Stimulated activated CD4-positive, alpha-beta T cell treated with anti-CD3 and anti-CD28 coated beads, Interleukin-4, amount 100 ng/mL, for 4 hours (primary cell): ENCODE measurements around the gene KIF26B.
"Not testable (repeated sequence)": the region's sequence is repeated elsewhere in the genome, so short reads cannot be mapped to it uniquely, and the experiment has no call there.

Experiments used
- DNase-seq, 2 experiments: peaks; one replicate each; pipeline ENCODE4 v3.0.0-alpha.2; 2020

KIF26B gene

DNA sequence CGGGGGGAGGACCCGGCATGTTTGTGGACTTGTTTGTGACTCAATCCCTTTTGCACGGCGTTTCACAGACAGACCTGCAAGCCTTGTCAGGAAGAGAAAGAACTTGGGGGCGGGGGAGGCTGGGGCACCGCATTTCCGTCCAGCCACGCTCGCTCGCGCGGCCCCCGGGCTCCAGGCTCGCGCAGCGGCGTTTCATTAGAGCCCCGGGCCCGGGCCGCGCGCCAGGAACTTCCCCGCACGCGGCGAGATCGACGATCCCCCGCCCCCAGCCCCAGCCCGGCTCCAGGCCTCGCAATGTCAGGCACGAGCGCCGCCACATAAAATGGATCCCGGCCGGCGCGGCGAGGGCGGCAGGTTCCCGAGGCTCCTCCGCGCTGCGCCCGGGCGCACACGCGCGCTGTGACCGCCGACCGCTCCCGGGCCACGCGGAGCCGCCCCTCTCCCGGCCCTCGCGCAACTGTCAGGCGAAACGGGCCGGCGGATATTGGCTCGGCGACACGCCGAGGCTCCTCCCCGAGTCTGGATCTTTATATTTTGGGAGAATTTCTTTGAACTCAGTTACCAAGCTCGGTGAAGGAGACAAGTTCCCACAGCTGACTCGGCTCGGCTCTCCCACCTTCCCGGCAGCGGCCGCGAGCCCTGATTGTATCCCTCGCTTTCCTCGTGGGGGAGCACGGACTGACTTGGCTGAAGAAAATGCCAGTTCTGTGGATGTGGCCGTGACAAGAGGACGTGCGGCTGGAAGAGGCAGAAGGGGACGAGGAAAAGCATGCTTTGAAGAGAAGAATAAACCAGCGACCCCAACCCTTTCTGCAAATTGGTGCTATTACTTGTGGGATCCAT lies at the start of gene KIF26B:
Gene KIF26B (plus strand): TSS at position 557 of the 843 bp plus-strand sequence. CDS start 440 bp downstream, outside the sequence.
- peak; percentile 27 to 32 for DNase-seq

DNA sequence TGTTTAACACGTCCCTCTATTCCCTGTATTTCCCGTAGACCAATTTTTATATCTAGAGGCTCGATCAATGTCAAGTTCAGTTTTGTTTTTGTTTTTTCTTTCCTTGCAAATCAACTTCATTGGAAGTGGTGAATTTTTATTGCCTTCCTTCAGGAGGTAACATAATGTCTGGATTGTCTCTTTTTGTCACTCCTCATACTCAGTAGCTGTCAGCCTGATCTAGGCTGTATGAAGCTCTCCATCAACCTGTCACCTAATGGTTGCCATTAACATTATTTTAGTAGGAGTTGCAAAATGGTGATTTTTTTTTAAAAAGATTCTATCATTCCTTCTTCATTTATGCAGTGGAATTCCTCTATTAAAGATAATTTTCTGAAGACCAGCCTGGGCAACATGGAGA lies 49.7 kb upstream of the KIF26B start:
- no peak for DNase-seq

DNA sequence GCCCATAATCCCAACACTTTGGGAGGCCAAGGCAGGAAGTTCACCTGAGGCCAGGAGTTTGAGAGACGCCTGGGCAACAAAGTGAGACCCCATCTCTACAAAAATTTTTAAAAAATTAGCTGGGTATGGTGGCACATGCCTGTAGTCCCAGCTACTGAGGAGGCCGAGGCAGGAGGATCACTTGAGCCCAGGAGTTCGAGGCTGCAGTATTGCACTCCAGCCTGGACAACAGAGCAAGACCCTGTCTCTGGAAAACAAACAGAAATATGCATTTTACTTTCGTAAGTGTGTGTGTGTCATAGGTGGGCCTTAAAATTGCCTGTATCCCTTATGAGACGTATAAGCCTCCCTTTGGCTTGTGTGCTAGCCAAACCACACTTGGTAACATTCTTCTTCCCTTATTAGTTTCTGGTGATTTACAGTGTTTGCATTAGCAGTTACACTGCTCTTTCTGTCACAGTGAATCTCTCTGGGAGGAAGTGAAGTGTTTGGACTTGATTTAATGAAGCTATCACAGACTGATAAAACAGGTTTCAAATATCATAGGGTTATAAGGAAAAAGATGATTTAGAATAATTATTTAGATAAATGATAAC lies 48.9 kb upstream of the KIF26B start:
- DNase-seq, result no peak

DNA sequence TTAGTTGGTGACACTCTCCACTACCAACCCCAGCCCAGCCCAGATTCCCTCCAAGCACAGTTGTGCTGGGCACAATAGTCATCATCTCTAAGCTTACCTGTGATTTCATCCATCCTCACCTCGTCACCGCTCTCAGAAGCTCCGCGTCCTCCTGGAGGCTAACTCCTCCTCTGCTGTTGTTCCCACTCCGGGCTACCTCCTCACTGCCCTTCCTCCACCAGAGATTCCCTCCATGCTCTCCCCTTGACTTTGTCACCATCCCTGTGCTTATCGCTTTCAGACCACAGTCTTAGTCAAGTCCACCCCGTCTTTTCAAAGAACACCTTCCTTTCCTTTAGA lies 47.0 kb upstream of the KIF26B start:
- no peak for DNase-seq

DNA sequence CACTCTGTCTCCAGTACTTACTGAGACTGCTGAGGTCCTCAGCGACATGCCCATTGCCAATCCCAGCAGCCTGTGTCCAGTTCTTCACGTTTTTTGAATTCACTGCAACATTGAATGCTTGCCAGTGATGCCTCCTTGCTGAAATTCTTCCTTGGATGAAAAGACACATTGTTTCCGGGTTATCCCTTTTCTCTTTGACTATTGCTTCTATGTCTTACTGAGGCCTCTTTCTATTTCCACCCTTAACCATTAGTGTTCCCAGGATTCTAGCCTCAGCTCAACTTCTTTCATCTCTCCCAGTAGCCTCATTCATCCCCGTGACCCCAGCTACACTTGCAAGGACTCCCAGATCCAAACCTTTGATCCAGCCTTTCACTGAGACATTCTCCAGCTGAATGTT lies 46.5 kb upstream of the KIF26B start:
- DNase-seq, result no peak

DNA sequence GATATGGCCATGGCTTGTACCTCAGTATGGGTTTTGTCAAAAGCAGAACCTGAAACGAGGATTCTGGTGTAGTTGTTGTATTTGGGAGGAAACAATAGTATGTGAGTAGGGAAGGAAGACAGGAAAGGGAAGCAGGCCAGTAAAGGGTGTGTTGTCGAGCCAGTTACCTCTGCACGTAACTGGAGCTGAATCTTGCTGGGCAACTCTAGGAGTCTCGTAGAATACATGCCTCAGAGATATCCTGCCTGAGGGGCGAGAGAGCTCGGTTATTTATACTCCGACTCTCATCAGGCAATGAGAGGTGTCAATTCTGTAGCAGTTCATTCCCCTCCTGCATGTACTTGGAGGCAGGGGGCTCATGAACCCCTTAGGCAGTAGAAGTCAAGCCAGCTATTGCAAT lies 45.9 kb upstream of the KIF26B start:
- no peak for DNase-seq

DNA sequence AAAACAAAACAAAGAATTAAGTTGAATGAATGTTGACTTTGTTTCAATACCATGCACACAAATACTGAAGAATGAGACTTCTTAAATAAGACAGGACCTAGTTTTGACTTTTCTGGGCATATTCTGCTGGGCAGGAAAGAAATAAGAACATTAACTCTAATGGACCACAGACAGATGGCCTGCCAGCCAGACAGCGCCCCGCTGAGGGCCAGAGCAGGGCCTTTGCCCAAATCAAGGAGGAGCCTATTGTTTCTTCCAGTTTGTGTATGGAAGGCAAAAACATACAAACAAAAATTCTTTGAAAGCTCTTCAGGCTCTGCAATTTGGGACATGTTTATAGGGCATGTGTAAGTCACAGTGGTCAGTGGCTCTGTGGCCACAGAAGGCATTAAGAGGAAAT lies 44.4 kb upstream of the KIF26B start:
- no peak for DNase-seq

DNA sequence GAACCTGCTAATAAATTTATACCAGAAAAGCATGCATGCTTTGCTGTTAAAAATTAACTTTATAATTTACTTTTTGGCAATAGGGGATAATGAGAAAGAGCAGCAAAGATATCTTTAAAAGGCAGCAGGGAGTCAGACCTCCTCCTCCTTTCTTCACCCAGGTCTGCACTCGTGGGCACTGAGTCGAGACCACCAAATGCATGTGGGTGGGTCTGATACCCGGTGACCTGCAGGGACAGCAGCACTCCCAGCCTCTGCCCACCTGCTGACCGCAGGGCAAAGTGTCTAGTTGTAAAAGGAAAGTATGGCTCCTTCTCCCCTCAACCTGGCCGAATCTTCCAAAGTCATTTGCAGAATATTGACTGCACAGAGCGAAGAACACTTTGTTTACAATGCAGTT lies 43.7 kb upstream of the KIF26B start:
- no peak for DNase-seq

DNA sequence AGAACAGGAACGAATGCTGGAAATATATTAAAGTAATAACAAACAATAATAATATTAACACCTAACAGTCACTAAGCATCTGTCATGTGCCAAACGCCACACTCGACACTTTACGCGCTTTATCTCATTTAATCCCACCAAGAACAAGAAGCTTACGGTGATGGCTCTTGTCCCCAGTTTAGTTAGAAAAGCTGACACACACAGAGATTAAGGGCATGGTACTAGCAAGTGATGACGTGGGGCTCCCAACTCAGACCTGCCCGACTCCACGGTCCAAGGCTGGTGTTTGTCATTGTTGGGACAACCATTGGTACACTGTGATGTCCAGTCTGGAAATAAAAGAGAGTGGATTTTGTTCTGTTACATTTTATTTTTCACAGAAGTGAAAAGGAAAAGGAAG lies 41.1 kb upstream of the KIF26B start:
- DNase-seq, result no peak

DNA sequence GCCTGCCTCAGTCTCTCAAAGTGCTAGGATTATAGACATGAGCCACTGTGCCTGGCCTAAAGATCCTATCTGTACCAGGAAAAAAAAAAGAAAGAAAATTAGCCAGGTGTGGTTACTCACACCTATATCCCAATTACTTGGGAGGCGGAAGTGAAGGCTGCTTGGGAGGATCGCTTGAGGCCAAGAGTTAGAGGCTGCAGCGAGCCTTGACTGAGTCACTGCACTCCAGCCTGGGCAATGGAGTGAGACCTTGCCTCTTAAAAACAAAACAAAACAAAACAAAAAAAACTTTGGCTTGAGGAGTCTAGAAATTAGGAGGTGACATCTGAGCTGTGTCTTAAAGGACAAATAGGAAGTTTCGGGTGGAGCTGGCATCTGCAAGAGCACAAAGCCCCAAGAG lies 38.7 kb upstream of the KIF26B start:
- no peak for DNase-seq

DNA sequence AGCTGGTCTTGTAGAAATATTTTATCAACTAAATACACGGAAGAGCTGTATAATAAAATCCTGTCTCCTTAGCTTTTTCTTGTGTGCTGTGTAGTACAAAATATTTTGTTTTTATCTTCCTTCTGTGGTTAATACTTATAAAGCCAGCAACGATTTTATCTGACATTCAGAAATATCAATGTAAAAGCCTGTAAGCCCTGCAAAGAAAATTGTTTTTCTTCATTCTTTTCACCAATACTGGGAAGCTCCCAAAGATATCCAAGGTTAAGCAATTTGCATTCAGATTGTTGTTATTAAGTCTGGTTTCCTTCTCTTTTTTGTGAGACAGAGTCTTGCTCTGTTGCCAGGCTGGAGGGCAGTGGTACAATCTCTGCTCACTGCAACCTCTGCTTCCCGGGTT lies 38.0 kb upstream of the KIF26B start:
- DNase-seq, result no peak

DNA sequence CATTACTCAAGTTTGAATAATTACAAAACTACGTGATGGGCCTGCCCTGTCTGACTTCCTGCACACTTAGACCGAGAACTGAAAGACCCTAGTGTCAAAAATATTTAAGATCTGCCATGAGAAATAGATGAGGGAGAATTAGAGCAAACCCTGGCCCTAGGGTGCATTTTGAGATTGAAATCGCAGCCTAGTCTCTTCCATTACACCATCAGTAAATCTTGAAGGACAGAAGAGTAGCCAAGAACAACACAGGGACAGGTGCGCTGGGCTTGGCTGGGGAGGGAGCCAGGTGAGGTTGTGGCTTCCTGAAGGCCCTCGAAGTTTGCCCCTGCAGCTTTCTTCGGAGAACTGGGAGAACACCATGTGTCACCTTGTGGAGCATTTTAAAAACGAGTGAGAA lies 36.7 kb upstream of the KIF26B start:
- no peak for DNase-seq

DNA sequence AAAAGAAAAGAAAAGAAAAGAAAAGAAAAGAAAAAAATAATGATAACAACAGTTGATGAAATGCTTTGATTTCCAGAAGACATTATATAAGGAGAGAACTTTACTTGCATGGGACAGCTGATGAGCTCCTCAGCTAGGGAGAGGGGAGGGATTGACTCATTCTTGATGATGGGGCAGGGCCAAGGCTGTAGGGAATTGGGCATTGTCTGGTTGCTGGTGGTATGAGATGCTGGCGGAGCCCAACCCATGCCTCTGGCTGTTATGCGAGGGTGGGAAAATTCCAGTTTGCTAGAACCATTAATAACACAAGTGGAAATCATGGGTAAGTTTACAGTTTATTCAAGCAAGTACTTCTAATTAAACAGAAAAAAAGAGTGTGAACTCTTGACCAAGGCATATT lies 36.0 kb upstream of the KIF26B start:
- DNase-seq, result no peak

DNA sequence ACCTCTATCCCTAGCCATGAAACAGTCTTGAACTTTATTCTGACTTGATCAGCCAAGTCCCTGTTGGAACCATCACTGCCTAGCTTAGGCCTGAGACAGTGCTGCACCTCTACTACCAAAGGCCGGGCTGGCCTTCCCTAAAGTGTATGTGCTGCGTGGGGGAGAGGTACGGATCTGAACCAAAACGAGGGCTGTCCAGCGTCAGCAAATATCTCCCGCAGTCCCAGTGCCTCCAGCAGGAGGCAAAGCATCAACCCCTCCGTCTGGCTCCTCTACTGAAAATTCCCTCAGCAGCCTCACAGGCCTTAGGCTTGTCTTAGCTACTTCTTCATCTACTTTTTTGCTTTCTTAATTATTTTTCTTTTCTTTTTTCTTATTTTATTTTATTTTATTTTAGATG lies 33.3 kb upstream of the KIF26B start:
- DNase-seq, result no peak

DNA sequence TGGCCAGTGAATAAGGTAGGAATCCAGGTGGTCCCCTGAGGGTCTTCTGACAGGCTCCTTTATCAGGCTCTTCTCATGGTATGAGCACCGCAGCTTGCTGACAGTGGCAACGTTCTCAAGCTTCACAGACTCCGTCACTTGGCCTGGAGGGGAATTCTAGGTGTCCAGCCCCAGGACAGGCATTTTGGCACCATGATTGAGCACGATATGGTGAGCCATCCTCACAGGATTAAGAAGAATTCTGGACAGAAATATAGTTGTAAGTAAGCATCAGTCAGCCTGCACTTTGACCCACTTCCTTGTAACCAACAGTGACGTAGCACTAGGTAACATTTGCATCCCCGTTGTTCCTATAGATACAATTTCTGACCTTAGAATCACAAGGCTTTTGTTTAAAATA lies 30.5 kb upstream of the KIF26B start:
- no peak for DNase-seq

DNA sequence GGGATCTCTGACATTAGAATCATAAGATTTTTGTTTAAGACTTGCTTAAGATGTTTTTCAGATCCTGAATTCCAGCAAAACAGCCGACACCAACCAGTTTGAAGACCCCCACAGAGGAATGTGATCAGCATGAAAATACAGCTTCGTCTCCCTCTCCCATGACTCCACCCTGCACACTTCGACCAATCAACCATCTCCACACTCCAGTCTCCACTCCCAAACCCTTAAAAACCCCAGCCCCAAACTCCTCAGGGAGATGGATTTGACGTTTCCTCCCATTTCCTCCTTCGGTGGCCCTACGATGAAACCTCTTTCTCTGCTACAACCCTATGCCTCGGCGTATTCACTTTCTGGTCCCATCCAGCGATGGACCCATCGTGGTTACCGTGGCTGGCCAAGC lies 30.1 kb upstream of the KIF26B start:
- DNase-seq, result no peak

DNA sequence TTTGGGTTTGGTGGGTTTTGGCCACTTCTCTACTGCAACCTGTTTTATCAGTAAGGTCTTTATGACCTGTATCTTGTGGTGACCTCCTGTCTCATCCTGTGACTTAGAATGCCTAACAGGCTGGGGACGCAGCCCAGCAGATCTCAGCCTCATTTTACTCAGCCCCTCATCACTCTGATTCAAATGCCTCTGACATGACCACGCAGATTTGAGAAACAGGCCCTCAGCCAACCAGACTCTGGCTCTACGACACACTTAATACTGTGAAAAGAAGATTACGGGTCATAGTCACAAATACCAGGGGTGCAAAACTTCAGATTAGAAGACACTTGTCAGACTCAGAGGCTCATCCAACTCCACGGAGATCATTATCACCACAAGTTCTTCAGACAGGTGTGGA lies 28.3 kb upstream of the KIF26B start:
- no peak for DNase-seq

DNA sequence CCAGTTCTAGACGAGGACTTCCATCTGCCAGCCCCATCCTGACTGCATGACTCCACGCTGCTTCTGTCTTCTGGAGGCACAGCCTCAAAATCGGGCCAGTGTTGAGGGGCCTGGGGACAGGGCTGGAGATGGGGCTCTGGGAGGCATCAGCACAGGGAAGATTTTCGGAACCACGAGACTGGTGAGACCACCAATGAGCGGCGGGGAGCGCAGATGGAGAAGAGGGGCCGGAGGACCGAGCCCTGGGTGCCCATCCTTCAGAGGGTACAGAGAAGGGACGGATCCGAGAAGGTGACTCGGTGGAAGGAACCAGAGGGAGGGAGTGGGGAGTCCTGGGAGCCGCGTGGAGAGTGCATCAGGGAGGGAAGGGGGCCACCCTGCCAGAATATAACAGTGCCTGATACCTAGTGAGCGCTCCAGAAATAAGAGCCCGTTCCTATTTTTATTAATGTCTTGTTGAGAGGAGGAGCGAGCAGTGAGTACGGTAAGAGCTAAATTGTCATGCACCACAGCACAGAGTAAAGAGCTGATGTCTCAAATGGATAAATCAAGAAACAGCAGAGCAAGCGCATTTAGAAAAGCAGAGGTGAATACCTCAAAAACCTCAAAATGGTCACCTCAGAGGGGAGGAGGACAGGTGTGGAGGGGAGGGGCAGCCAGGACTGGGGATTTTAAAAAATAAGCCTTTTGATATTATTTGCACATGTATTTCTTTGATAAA lies 26.2 kb upstream of the KIF26B start:
- DNase-seq, result no peak

DNA sequence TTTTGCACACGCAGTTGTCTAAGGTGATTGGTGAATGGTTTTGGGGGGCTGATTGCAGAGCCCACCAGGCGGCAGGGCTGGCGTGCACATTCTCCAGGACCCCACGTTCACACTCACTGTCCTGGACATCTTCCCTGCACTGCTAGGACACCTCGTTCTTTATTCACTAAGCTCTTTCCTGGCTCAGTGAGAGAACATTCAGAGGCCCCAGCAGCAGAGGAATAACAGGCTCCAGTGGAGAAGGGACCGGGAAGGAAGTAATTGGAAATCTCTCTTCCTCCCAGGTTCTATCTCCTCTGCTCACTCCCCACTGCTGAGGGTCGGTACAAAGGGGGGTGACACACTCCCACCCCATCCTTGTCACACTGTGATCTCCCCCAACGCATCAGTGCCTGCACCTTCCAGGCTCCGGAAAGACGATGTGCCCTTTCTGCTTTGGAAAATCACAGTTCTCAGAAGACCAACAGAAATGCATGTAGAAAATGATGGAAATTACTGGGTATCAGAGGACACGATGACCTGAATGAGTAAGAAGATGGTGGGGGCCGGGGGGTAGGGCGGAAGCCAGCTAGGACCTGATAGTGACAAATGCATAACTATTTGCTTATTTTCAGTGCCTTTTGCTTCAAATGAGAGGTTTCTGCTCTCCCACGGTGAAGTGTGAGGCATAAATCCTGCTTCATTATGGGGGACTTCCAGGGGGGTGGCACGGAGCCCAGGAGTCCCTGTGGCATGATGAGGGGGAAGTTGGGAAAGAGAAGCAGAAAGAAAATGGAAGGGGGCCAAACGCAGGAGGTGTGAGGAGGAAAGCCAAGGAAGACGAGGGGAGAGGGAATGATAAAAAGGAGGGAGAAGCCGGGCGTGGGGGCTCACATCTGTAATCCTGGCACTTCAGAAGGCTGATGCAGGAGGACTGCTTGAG lies 25.2 kb upstream of the KIF26B start:
- no peak for DNase-seq

DNA sequence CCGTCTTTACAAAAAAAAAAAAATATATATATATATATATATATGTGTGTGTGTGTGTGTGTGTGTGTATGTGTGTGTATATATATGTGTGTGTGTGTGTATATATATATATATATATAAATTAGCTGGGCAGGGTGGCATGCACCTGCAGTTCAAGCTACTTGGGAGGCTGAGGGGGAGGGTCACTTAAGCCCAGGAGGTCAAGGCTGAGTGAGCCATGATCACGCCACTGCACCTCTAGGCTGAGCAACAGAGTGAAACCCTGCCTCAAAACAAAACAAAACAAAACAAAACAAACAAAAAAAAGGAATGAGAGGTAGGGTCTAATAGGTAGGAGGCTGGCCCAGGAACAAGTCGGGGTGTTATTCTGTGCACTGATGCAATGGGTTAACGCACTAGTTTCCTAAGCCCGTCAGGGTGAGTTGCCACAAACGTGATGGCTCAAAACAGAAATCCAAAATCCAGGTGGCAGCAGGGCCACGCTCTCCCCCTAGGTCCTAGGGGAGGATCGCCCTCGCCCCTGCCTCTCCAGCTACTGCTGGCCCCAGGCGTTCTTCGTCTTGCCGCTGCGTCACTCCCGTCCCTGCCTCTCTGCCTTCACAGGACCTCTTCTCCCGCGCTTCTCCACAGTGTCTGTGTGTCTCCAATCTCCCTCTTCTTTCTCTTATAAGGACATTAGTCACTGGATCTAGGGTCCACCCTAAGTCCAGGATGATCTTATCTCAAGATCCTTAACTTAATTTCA lies 24.3 kb upstream of the KIF26B start:
- DNase-seq, result not testable (repeated sequence)

DNA sequence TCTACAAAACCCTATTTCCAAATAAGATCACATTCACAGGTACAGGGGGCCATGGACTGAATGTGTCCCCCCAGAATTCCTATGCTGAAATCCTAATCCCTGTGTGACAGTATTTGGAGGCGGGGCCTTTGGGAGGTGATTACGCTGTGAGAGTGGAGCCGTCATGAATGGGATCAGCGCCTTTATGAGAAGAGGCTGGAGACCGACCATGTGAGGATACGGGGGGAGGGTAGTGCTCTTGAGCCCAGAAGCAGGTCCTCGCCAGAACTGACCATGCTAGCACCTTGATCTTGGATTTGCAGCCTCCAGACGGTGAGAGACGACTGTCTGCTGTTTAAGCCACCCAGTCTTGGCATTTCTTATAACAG lies 23.8 kb upstream of the KIF26B start:
- DNase-seq, result no peak

DNA sequence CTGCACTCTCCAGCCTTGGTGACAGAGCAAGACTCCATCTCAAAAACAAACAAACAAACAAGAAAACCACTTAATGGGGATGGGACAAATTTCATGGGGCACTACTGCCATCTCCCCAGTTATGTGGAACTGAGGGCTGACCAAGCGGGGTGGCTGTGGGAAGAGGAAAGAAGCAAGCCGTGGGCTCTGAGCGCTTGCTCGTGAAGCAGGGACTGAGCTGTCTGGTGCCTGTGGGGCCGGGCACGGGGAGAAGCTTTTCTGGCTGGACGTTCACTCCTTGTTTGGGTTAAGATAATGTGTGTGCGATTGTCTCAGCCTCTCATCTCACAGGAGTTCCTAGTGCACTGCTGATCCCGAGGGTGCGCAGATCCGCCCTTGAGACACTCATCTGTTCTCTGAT lies 22.0 kb upstream of the KIF26B start:
- DNase-seq, result no peak
